Measurements from ENCODE around the gene ADTRP.

Gene ADTRP

GRCh38 chr6:11798538-11798937 is 19.9 kb upstream of the ADTRP start:
- H3K4me3 ChIP-seq (ENCODE audit: low read length), result no peak overlapping the region
- no peaks in the 10 kb centered on the region for H3K36me3 ChIP-seq (ENCODE audit: control insufficient read depth, insufficient read depth, low read length)
- H3K9me3 ChIP-seq (ENCODE audit: control insufficient read depth, low read length), result no peaks in the 10 kb centered on the region
- H3K27me3 ChIP-seq (ENCODE audit: control insufficient read depth, insufficient read depth, low read length), result no peaks in the 10 kb centered on the region
- peaks cover 10% of the 10 kb centered on the region for H3K4me1 ChIP-seq (ENCODE audit: control insufficient read depth, insufficient read depth, low read length)
- H3K9ac ChIP-seq (ENCODE audit: low read length), result no peak overlapping the region

- no peaks in the 10 kb centered on the region for H3K9me3 ChIP-seq (ENCODE audit: control insufficient read depth, low read length)
- no peaks in the 10 kb centered on the region for H3K27me3 ChIP-seq (ENCODE audit: control insufficient read depth, insufficient read depth, low read length)
- H3K9ac ChIP-seq (ENCODE audit: low read length), result no peak overlapping the region
- H3K4me3 ChIP-seq (ENCODE audit: low read length), result no peak overlapping the region
- peaks cover 6% of the 10 kb centered on the region for H3K4me1 ChIP-seq (ENCODE audit: control insufficient read depth, insufficient read depth, low read length)
- H3K36me3 ChIP-seq (ENCODE audit: control insufficient read depth, insufficient read depth, low read length), result no peaks in the 10 kb centered on the region
These were observed 19.5 kb upstream of the ADTRP start for GRCh38 chr6:11798096-11798495.

- Histone ChIP-seq H3K9ac (ENCODE audit: low read length) (no peak overlapping the region), H3K4me3 (ENCODE audit: low read length) (no peak overlapping the region), H3K27me3 (ENCODE audit: control insufficient read depth, insufficient read depth, low read length) (no peaks in the 10 kb centered on the region), H3K4me1 (ENCODE audit: control insufficient read depth, insufficient read depth, low read length) (peaks cover 3% of the 10 kb centered on the region), H3K9me3 (ENCODE audit: control insufficient read depth, low read length) (no peaks in the 10 kb centered on the region), H3K36me3 (ENCODE audit: control insufficient read depth, insufficient read depth, low read length) (no peaks in the 10 kb centered on the region)
These were observed 18.2 kb upstream of the ADTRP start for GRCh38 chr6:11796829-11797228.

GRCh38 chr6:11795403-11795802 is 16.8 kb upstream of the ADTRP start:
- Histone ChIP-seq H3K4me3 (ENCODE audit: low read length) (no peak overlapping the region), H3K4me1 (ENCODE audit: control insufficient read depth, insufficient read depth, low read length) (peaks cover 3% of the 10 kb centered on the region), H3K9ac (ENCODE audit: low read length) (no peak overlapping the region), H3K27me3 (ENCODE audit: control insufficient read depth, insufficient read depth, low read length) (no peaks in the 10 kb centered on the region), H3K36me3 (ENCODE audit: control insufficient read depth, insufficient read depth, low read length) (no peaks in the 10 kb centered on the region), H3K9me3 (ENCODE audit: control insufficient read depth, low read length) (no peaks in the 10 kb centered on the region)

GRCh38 chr6:11793277-11793676 is 14.7 kb upstream of the ADTRP start:
- Histone ChIP-seq H3K4me1 (ENCODE audit: control insufficient read depth, insufficient read depth, low read length) (peaks cover 3% of the 10 kb centered on the region), H3K4me3 (ENCODE audit: low read length) (no peak overlapping the region), H3K36me3 (ENCODE audit: control insufficient read depth, insufficient read depth, low read length) (no peaks in the 10 kb centered on the region), H3K27me3 (ENCODE audit: control insufficient read depth, insufficient read depth, low read length) (no peaks in the 10 kb centered on the region), H3K9me3 (ENCODE audit: control insufficient read depth, low read length) (no peaks in the 10 kb centered on the region), H3K9ac (ENCODE audit: low read length) (no peak overlapping the region)

GRCh38 chr6:11791354-11792107 is 12.9 kb upstream of the ADTRP start:
- Histone ChIP-seq H3K27me3 (ENCODE audit: control insufficient read depth, insufficient read depth, low read length) (no peaks in the 10 kb centered on the region), H3K4me3 (ENCODE audit: low read length) (no peak overlapping the region), H3K4me1 (ENCODE audit: control insufficient read depth, insufficient read depth, low read length) (peaks cover 3% of the 10 kb centered on the region), H3K36me3 (ENCODE audit: control insufficient read depth, insufficient read depth, low read length) (no peaks in the 10 kb centered on the region), H3K9me3 (ENCODE audit: control insufficient read depth, low read length) (no peaks in the 10 kb centered on the region), H3K9ac (ENCODE audit: low read length) (no peak overlapping the region)

GRCh38 chr6:11789744-11790143 is 11.1 kb upstream of the ADTRP start:
- H3K4me1 ChIP-seq (ENCODE audit: control insufficient read depth, insufficient read depth, low read length), result peaks cover 17% of the 10 kb centered on the region
- no peak overlapping the region for H3K9ac ChIP-seq (ENCODE audit: low read length)
- H3K36me3 ChIP-seq (ENCODE audit: control insufficient read depth, insufficient read depth, low read length), result no peaks in the 10 kb centered on the region
- H3K27me3 ChIP-seq (ENCODE audit: control insufficient read depth, insufficient read depth, low read length), result no peaks in the 10 kb centered on the region
- H3K9me3 ChIP-seq (ENCODE audit: control insufficient read depth, low read length), result no peaks in the 10 kb centered on the region
- H3K4me3 ChIP-seq (ENCODE audit: low read length), result no peak overlapping the region

GRCh38 chr6:11788043-11788442 is 9.4 kb upstream of the ADTRP start:
- no peak overlapping the region for H3K4me3 ChIP-seq (ENCODE audit: low read length)
- H3K9ac ChIP-seq (ENCODE audit: low read length), result no peak overlapping the region
- peaks cover 17% of the 10 kb centered on the region for H3K4me1 ChIP-seq (ENCODE audit: control insufficient read depth, insufficient read depth, low read length)
- no peaks in the 10 kb centered on the region for H3K36me3 ChIP-seq (ENCODE audit: control insufficient read depth, insufficient read depth, low read length)
- no peaks in the 10 kb centered on the region for H3K9me3 ChIP-seq (ENCODE audit: control insufficient read depth, low read length)
- H3K27me3 ChIP-seq (ENCODE audit: control insufficient read depth, insufficient read depth, low read length), result no peaks in the 10 kb centered on the region

GRCh38 chr6:11785774-11786579 is 7.4 kb upstream of the ADTRP start:
- H3K9ac ChIP-seq (ENCODE audit: low read length), result no peak overlapping the region
- H3K36me3 ChIP-seq (ENCODE audit: control insufficient read depth, insufficient read depth, low read length), result no peaks in the 10 kb centered on the region
- no peak overlapping the region for H3K4me3 ChIP-seq (ENCODE audit: low read length)

GRCh38 chr6:11785415-11785773 is 6.8 kb upstream of the ADTRP start:
- no peaks in the 10 kb centered on the region for H3K9me3 ChIP-seq (ENCODE audit: control insufficient read depth, low read length)
- H3K36me3 ChIP-seq (ENCODE audit: control insufficient read depth, insufficient read depth, low read length), result no peaks in the 10 kb centered on the region
- no peaks in the 10 kb centered on the region for H3K27me3 ChIP-seq (ENCODE audit: control insufficient read depth, insufficient read depth, low read length)
- no peak overlapping the region for H3K9ac ChIP-seq (ENCODE audit: low read length)
- H3K4me3 ChIP-seq (ENCODE audit: low read length), result no peak overlapping the region
- peaks cover 23% of the 10 kb centered on the region for H3K4me1 ChIP-seq (ENCODE audit: control insufficient read depth, insufficient read depth, low read length)

More at GRCh38 chr6:11785774-11786579, 7.4 kb upstream of the ADTRP start:
- Histone ChIP-seq H3K4me1 (ENCODE audit: control insufficient read depth, insufficient read depth, low read length) (peaks cover 17% of the 10 kb centered on the region), H3K27me3 (ENCODE audit: control insufficient read depth, insufficient read depth, low read length) (no peaks in the 10 kb centered on the region), H3K9me3 (ENCODE audit: control insufficient read depth, low read length) (no peaks in the 10 kb centered on the region)

- H3K4me1 ChIP-seq (ENCODE audit: control insufficient read depth, insufficient read depth, low read length), result peaks cover 33% of the 10 kb centered on the region
- H3K9me3 ChIP-seq (ENCODE audit: control insufficient read depth, low read length), result no peaks in the 10 kb centered on the region
- no peak overlapping the region for H3K9ac ChIP-seq (ENCODE audit: low read length)
- H3K27me3 ChIP-seq (ENCODE audit: control insufficient read depth, insufficient read depth, low read length), result no peaks in the 10 kb centered on the region
- no peaks in the 10 kb centered on the region for H3K36me3 ChIP-seq (ENCODE audit: control insufficient read depth, insufficient read depth, low read length)
- H3K4me3 ChIP-seq (ENCODE audit: low read length), result no peak overlapping the region
These were observed 5.7 kb upstream of the ADTRP start for GRCh38 chr6:11784341-11784740.

GRCh38 chr6:11783524-11784064 is 5.0 kb upstream of the ADTRP start:
- no peaks in the 10 kb centered on the region for H3K27me3 ChIP-seq (ENCODE audit: control insufficient read depth, insufficient read depth, low read length)
- no peak overlapping the region for H3K4me3 ChIP-seq (ENCODE audit: low read length)
- H3K9ac ChIP-seq (ENCODE audit: low read length), result no peak overlapping the region
- H3K4me1 ChIP-seq (ENCODE audit: control insufficient read depth, insufficient read depth, low read length), result peaks cover 34% of the 10 kb centered on the region
- no peaks in the 10 kb centered on the region for H3K36me3 ChIP-seq (ENCODE audit: control insufficient read depth, insufficient read depth, low read length)
- H3K9me3 ChIP-seq (ENCODE audit: control insufficient read depth, low read length), result no peaks in the 10 kb centered on the region

Measured in mucosa of stomach (tissue), 1 donor.